ENCODE measurements around the gene CRIP3. TPM values are rescaled to one million over a fixed set of nuclear protein-coding genes. Genes with fewer than 3 reads are reported as not detected.

Gene CRIP3
- total RNA-seq, 1 experiment from 2014 or later, result 5.7 TPM

- H3K4me3 ChIP-seq, result no peak overlapping the region
- no peaks in the 10 kb centered on the region for H3K36me3 ChIP-seq (ENCODE audit: low read depth)
- DNase-seq, result no peak
- no peak overlapping the region for H3K27ac ChIP-seq
- no peak overlapping the region for H2AFZ ChIP-seq
- no peaks in the 10 kb centered on the region for H3K9me3 ChIP-seq (ENCODE audit: insufficient read depth, low read depth)
- ChIA-PET CTCF (interaction anchor here (2.0 kb wide), 1 partner anchor 72 kb away, joined by 5 read pairs; no protein-coding TSS in a partner anchor), POLR2A (ENCODE audit: unreplicated experiment) (no interaction called here)
- TF ChIP-seq CTCF (conservative IDR thresholded peaks at IDR 0.05), result no peak
- no peak for TF ChIP-seq EZH2 (IDR thresholded peaks at IDR 0.05; ENCODE audit: low read depth)
- intact Hi-C loops (cut with micrococcal nuclease; ENCODE audit: unreplicated experiment), result loop anchor here (1.0 kb wide), 3 partner anchors 71 to 233 kb away; no protein-coding TSS in a partner anchor
- H3K79me2 ChIP-seq (ENCODE audit: low read depth), result no peaks in the 10 kb centered on the region
- H4K20me1 ChIP-seq (ENCODE audit: insufficient read depth), result no peaks in the 10 kb centered on the region
- no TSS peak for BruUV-seq (replicated peaks)
- H3F3A ChIP-seq (ENCODE audit: insufficient read depth, low read depth), result no peaks in the 10 kb centered on the region
- no peaks in the 10 kb centered on the region for H3K27me3 ChIP-seq (ENCODE audit: insufficient read depth, low read depth)
- no peak overlapping the region for H3K4me2 ChIP-seq
- no peaks in the 10 kb centered on the region for H3K4me1 ChIP-seq (replicated peaks; ENCODE audit: insufficient read depth)
- no peaks in the 10 kb centered on the region for H3K9me2 ChIP-seq (ENCODE audit: insufficient read depth)
These were observed 45.8 kb downstream of the CRIP3 start for GRCh38 chr6:43262780-43263313.

GRCh38 chr6:43262000-43262779 is 46.4 kb downstream of the CRIP3 start:
- Histone ChIP-seq H3K36me3 (ENCODE audit: low read depth) (no peaks in the 10 kb centered on the region), H3K4me3 (no peak overlapping the region), H3K4me1 (replicated peaks; ENCODE audit: insufficient read depth) (no peaks in the 10 kb centered on the region), H3K9me3 (ENCODE audit: insufficient read depth, low read depth) (no peaks in the 10 kb centered on the region), H3K27me3 (ENCODE audit: insufficient read depth, low read depth) (no peaks in the 10 kb centered on the region), H3F3A (ENCODE audit: insufficient read depth, low read depth) (no peaks in the 10 kb centered on the region), H3K79me2 (ENCODE audit: low read depth) (no peaks in the 10 kb centered on the region), H2AFZ (no peak overlapping the region), H3K4me2 (no peak overlapping the region), H3K9me2 (ENCODE audit: insufficient read depth) (no peaks in the 10 kb centered on the region), H4K20me1 (ENCODE audit: insufficient read depth) (no peaks in the 10 kb centered on the region), H3K27ac (no peak overlapping the region)
- ChIA-PET POLR2A (ENCODE audit: unreplicated experiment) (no interaction called here), CTCF (interaction anchor here (2.0 kb wide), 1 partner anchor 73 kb away, joined by 5 read pairs; no protein-coding TSS in a partner anchor)
- TF ChIP-seq EZH2 (IDR thresholded peaks at IDR 0.05; ENCODE audit: low read depth) (no peak), CTCF (conservative IDR thresholded peaks at IDR 0.05) (no peak)
- intact Hi-C loops (cut with micrococcal nuclease; ENCODE audit: unreplicated experiment), result no loop called here
- no TSS peak for BruUV-seq (replicated peaks)
- DNase-seq, result no peak

- H4K20me1 ChIP-seq (ENCODE audit: insufficient read depth), result no peaks in the 10 kb centered on the region
- TF ChIP-seq EZH2 (IDR thresholded peaks at IDR 0.05; ENCODE audit: low read depth) (no peak), CTCF (conservative IDR thresholded peaks at IDR 0.05) (no peak)
- no peaks in the 10 kb centered on the region for H3K79me2 ChIP-seq (ENCODE audit: low read depth)
- no TSS peak for BruUV-seq (replicated peaks)
- no peak overlapping the region for H3K27ac ChIP-seq
- no peak overlapping the region for H2AFZ ChIP-seq
- H3F3A ChIP-seq (ENCODE audit: insufficient read depth, low read depth), result no peaks in the 10 kb centered on the region
- no peaks in the 10 kb centered on the region for H3K27me3 ChIP-seq (ENCODE audit: insufficient read depth, low read depth)
- no peak overlapping the region for H3K4me2 ChIP-seq
- POLR2A ChIA-PET (ENCODE audit: unreplicated experiment), result no interaction called here
- H3K9me3 ChIP-seq (ENCODE audit: insufficient read depth, low read depth), result no peaks in the 10 kb centered on the region
- H3K4me1 ChIP-seq (replicated peaks; ENCODE audit: insufficient read depth), result no peaks in the 10 kb centered on the region
- CTCF ChIA-PET, result interaction anchor here (0.6 kb wide), 1 partner anchor 309 kb away, joined by 19 read pairs; no protein-coding TSS in a partner anchor
- DNase-seq, result no peak
- no peak overlapping the region for H3K4me3 ChIP-seq
- no peaks in the 10 kb centered on the region for H3K9me2 ChIP-seq (ENCODE audit: insufficient read depth)
- intact Hi-C loops (cut with micrococcal nuclease; ENCODE audit: unreplicated experiment), result no loop called here
- H3K36me3 ChIP-seq (ENCODE audit: low read depth), result no peaks in the 10 kb centered on the region
These were observed 47.4 kb downstream of the CRIP3 start for GRCh38 chr6:43261198-43261597.

Data from PC-9 (cell line).